ENCODE measurements around the gene RNF224.

Gene RNF224

GRCh38 chr9:137271696-137272076 lies 44.4 kb downstream of the RNF224 start:
- DNase-seq = no peak
- Histone ChIP-seq H3K4me1 (ENCODE audit: insufficient read depth, low read length) (no peaks in the 10 kb centered on the region), H3K4me2 (ENCODE audit: insufficient read depth, low read length) (no peak overlapping the region), H3K36me3 (ENCODE audit: insufficient read depth, low read length) (peaks cover 46% of the 10 kb centered on the region), H3K27me3 (ENCODE audit: insufficient read depth, low read length, poor library complexity) (no peaks in the 10 kb centered on the region), H3K79me2 (ENCODE audit: insufficient read depth, low read length) (0 out of 2 replicates have a peak, but pooled peaks cover 2% of the 10 kb centered on the region), H3K9ac (ENCODE audit: low read depth, low read length) (no peak overlapping the region), H3K4me3 (ENCODE audit: low read depth in 1 of 2, low read length in 2 of 2) (no peak overlapping the region), H3K27ac (ENCODE audit: low read length) (no peak overlapping the region), H2AFZ (ENCODE audit: low read depth, low read length) (no peak overlapping the region), H3K9me3 (ENCODE audit: insufficient read depth, low read length, severe bottlenecking) (no peaks in the 10 kb centered on the region), H4K20me1 (ENCODE audit: insufficient read depth, low read length) (peaks cover 46% of the 10 kb centered on the region)
- TF ChIP-seq CTCF (IDR thresholded peaks at IDR 0.05; ENCODE audit: borderline replicate concordance, extremely low read depth, low read length, poor library complexity, severe bottlenecking) (no peak), EZH2 (IDR thresholded peaks at IDR 0.05; ENCODE audit: borderline replicate concordance, low read depth, low read length, severe bottlenecking) (no peak)
- ATAC-seq (ENCODE audit: insufficient read depth, low read depth) = no peak

GRCh38 chr9:137272241-137273094 lies 45.2 kb downstream of the RNF224 start:
- Histone ChIP-seq H3K4me3 (ENCODE audit: low read depth in 1 of 2, low read length in 2 of 2) (no peak overlapping the region), H2AFZ (ENCODE audit: low read depth, low read length) (no peak overlapping the region), H3K27ac (ENCODE audit: low read length) (no peak overlapping the region), H3K9me3 (ENCODE audit: insufficient read depth, low read length, severe bottlenecking) (no peaks in the 10 kb centered on the region), H3K4me1 (ENCODE audit: insufficient read depth, low read length) (no peaks in the 10 kb centered on the region), H4K20me1 (ENCODE audit: insufficient read depth, low read length) (peaks cover 46% of the 10 kb centered on the region), H3K9ac (ENCODE audit: low read depth, low read length) (no peak overlapping the region), H3K79me2 (ENCODE audit: insufficient read depth, low read length) (0 out of 2 replicates have a peak, but pooled peaks cover 2% of the 10 kb centered on the region), H3K27me3 (ENCODE audit: insufficient read depth, low read length, poor library complexity) (no peaks in the 10 kb centered on the region), H3K4me2 (ENCODE audit: insufficient read depth, low read length) (no peak overlapping the region), H3K36me3 (ENCODE audit: insufficient read depth, low read length) (peaks cover 42% of the 10 kb centered on the region)
- ATAC-seq (ENCODE audit: insufficient read depth, low read depth) (no peak), DNase-seq (no peak)
- TF ChIP-seq CTCF (IDR thresholded peaks at IDR 0.05; ENCODE audit: borderline replicate concordance, extremely low read depth, low read length, poor library complexity, severe bottlenecking) (no peak), EZH2 (IDR thresholded peaks at IDR 0.05; ENCODE audit: borderline replicate concordance, low read depth, low read length, severe bottlenecking) (no peak)

GRCh38 chr9:137273095-137273490 lies 45.8 kb downstream of the RNF224 start:
- no peaks in the 10 kb centered on the region for H3K27me3 ChIP-seq (ENCODE audit: insufficient read depth, low read length, poor library complexity)
- no peak for ATAC-seq (ENCODE audit: insufficient read depth, low read depth)
- TF ChIP-seq CTCF (IDR thresholded peaks at IDR 0.05; ENCODE audit: borderline replicate concordance, extremely low read depth, low read length, poor library complexity, severe bottlenecking) (no peak), EZH2 (IDR thresholded peaks at IDR 0.05; ENCODE audit: borderline replicate concordance, low read depth, low read length, severe bottlenecking) (no peak)
- H3K4me1 ChIP-seq (ENCODE audit: insufficient read depth, low read length) = no peaks in the 10 kb centered on the region
- DNase-seq = no peak
- no peaks in the 10 kb centered on the region for H3K9me3 ChIP-seq (ENCODE audit: insufficient read depth, low read length, severe bottlenecking)
- H3K9ac ChIP-seq (ENCODE audit: low read depth, low read length) = no peak overlapping the region
- 0 out of 2 replicates have a peak, but pooled peaks cover 2% of the 10 kb centered on the region for H3K79me2 ChIP-seq (ENCODE audit: insufficient read depth, low read length)
- no peak overlapping the region for H3K4me2 ChIP-seq (ENCODE audit: insufficient read depth, low read length)
- no peak overlapping the region for H2AFZ ChIP-seq (ENCODE audit: low read depth, low read length)
- H3K4me3 ChIP-seq (ENCODE audit: low read depth in 1 of 2, low read length in 2 of 2) = no peak overlapping the region
- H4K20me1 ChIP-seq (ENCODE audit: insufficient read depth, low read length) = peaks cover 41% of the 10 kb centered on the region
- H3K27ac ChIP-seq (ENCODE audit: low read length) = no peak overlapping the region
- peaks cover 37% of the 10 kb centered on the region for H3K36me3 ChIP-seq (ENCODE audit: insufficient read depth, low read length)

Measured in DND-41 (cell line).